Natural killer cell (primary cell): ENCODE measurements around the gene KSR2. TPM values are rescaled to one million over a fixed set of nuclear protein-coding genes. Genes with fewer than 3 reads are reported as not detected.

Experiments
- ATAC-seq, 3 donors: fragments of 150-1000 bp in 2 of 3; fragments of 200-7000 bp in 1 of 3; cut with Tn5 transposase; 1 replicate in 1 of 3; 2 replicates in 2 of 3; pipeline ENCODE4 v1.10.0; 2021; ENCODE audit warnings: mild to moderate bottlenecking in 2 of 3, moderate library complexity in 2 of 3
- DNase-seq, 2 donors: peaks; one replicate each; pipeline versions ENCODE4 v3.0.0 to v3.0.0-alpha.2; 2013 to 2021; ENCODE audit warnings: mixed read lengths in 1 of 2
- H3K27ac ChIP-seq: one replicate; pipeline ENCODE4 v1.5.1; 2013; ENCODE audit warnings: mild to moderate bottlenecking, low read length
- H3K27me3 ChIP-seq: one replicate; pipeline ENCODE4 v1.6.1; 2013; ENCODE audit warnings: low read length; ENCODE audit not compliant: control insufficient read depth, insufficient read depth
- H3K36me3 ChIP-seq: one replicate; pipeline ENCODE4 v1.6.1; 2013; ENCODE audit warnings: low read length; ENCODE audit not compliant: control insufficient read depth, insufficient read depth
- H3K4me1 ChIP-seq: one replicate; pipeline ENCODE4 v1.6.1; 2013; ENCODE audit warnings: low read length; ENCODE audit not compliant: control insufficient read depth, insufficient read depth
- H3K4me3 ChIP-seq: one replicate; pipeline ENCODE4 v1.5.1; 2013; ENCODE audit warnings: low read length
- H3K9me3 ChIP-seq: one replicate; pipeline ENCODE4 v1.6.1; 2013; ENCODE audit warnings: low read length; ENCODE audit not compliant: control insufficient read depth, insufficient read depth
- H3K27ac Mint-ChIP-seq, 2 donors: one replicate each; pipeline ENCODE4 v1.8.0; 2022; ENCODE audit warnings: mild to moderate bottlenecking in 2 of 2, mixed read lengths in 2 of 2, moderate library complexity in 1 of 2
- H3K27me3 Mint-ChIP-seq, 2 donors: one replicate each; pipeline ENCODE4 v1.8.0; 2022; ENCODE audit warnings: low read depth in 2 of 2, mixed read lengths in 2 of 2
- H3K36me3 Mint-ChIP-seq: one replicate; pipeline ENCODE4 v1.8.0; 2022; ENCODE audit warnings: mixed read lengths
- H3K4me1 Mint-ChIP-seq, 2 donors: one replicate each; pipeline ENCODE4 v1.8.0; 2022; ENCODE audit warnings: mixed read lengths in 2 of 2
- H3K4me3 Mint-ChIP-seq: one replicate; pipeline ENCODE4 v1.8.0; 2022; ENCODE audit warnings: mild to moderate bottlenecking, moderate library complexity, mixed read lengths
- H3K9me3 Mint-ChIP-seq, 2 donors: one replicate each; pipeline ENCODE4 v1.8.0; 2022; ENCODE audit warnings: mixed read lengths in 2 of 2
- WGBS: methylation state at CpG from one replicate; pipeline ENCODE4 v1.1.7; 2013; ENCODE audit warnings: missing lambda C conversion rate; ENCODE audit not compliant: insufficient coverage; 5-methylcytosine and 5-hydroxymethylcytosine counted together
- intact Hi-C: fragments of 100-400 bp; cut with micrococcal nuclease; formaldehyde crosslinking; loops from one replicate; pipeline ENCODE4 v1.14.2; 2022
- total RNA-seq, 4 donors: library from RNA; stranded (reverse); fragments of 120-200 nt in 1 of 4; gene quantifications; one replicate each; pipeline versions ENCODE4 v1.2.3 to v1.2.4, GENCODE V29; 2013 to 2022
- TF ChIP-seq, protein P1 (sequence below): fragments of 200-600 bp; IDR thresholded peaks from one replicate; pipeline ENCODE4 v1.8.0; 2022; ENCODE audit warnings: antibody characterized with exemption

Gene KSR2
- total RNA-seq, 3 donors from 2014 or later (not counting 1 experiment from before 2014, with no cell fraction given): not detected

DNA sequence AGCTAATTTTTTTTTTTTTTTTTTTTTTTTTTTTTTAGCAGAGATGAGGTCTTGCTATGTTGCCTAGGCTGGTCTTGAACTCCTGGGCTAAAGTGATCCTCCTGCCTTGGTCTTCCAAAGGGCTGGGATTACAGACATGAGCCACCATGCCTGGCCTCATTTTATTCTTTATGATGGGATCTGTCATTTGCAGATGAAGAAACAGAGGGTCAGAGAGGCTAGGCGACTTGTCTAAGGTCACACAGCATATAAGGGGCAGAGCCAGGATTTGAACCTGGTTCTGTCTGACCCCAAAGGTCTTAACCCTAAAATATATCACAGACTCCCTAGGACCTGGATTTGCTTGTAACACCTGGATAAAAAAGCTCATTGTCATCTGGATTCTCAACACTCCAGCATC lies 282.6 kb downstream of the KSR2 start:
- no peak overlapping the region for H3K4me3 Mint-ChIP-seq
- TF ChIP-seq, protein P1, sequence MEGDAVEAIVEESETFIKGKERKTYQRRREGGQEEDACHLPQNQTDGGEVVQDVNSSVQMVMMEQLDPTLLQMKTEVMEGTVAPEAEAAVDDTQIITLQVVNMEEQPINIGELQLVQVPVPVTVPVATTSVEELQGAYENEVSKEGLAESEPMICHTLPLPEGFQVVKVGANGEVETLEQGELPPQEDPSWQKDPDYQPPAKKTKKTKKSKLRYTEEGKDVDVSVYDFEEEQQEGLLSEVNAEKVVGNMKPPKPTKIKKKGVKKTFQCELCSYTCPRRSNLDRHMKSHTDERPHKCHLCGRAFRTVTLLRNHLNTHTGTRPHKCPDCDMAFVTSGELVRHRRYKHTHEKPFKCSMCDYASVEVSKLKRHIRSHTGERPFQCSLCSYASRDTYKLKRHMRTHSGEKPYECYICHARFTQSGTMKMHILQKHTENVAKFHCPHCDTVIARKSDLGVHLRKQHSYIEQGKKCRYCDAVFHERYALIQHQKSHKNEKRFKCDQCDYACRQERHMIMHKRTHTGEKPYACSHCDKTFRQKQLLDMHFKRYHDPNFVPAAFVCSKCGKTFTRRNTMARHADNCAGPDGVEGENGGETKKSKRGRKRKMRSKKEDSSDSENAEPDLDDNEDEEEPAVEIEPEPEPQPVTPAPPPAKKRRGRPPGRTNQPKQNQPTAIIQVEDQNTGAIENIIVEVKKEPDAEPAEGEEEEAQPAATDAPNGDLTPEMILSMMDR: no peak
- no peaks in the 10 kb centered on the region for H3K4me1 ChIP-seq
- H3K36me3 Mint-ChIP-seq: no peaks in the 10 kb centered on the region
- no peak overlapping the region for H3K27ac Mint-ChIP-seq
- ATAC-seq: no peak
- no peak overlapping the region for H3K27ac ChIP-seq
- H3K27me3 ChIP-seq: no peaks in the 10 kb centered on the region
- H3K4me1 Mint-ChIP-seq: no peaks in the 10 kb centered on the region
- peaks cover 3 to 5% of the 10 kb centered on the region in 2 donors for H3K9me3 Mint-ChIP-seq
- intact Hi-C loops: no loop called here
- no peak overlapping the region for H3K4me3 ChIP-seq
- 82% methylated on average over 1 of the region's 1 CpG for WGBS
- no peaks in the 10 kb centered on the region for H3K9me3 ChIP-seq
- H3K27me3 Mint-ChIP-seq: peaks cover 4 to 11% of the 10 kb centered on the region in 2 donors
- no peaks in the 10 kb centered on the region for H3K36me3 ChIP-seq
- no peak for DNase-seq

DNA sequence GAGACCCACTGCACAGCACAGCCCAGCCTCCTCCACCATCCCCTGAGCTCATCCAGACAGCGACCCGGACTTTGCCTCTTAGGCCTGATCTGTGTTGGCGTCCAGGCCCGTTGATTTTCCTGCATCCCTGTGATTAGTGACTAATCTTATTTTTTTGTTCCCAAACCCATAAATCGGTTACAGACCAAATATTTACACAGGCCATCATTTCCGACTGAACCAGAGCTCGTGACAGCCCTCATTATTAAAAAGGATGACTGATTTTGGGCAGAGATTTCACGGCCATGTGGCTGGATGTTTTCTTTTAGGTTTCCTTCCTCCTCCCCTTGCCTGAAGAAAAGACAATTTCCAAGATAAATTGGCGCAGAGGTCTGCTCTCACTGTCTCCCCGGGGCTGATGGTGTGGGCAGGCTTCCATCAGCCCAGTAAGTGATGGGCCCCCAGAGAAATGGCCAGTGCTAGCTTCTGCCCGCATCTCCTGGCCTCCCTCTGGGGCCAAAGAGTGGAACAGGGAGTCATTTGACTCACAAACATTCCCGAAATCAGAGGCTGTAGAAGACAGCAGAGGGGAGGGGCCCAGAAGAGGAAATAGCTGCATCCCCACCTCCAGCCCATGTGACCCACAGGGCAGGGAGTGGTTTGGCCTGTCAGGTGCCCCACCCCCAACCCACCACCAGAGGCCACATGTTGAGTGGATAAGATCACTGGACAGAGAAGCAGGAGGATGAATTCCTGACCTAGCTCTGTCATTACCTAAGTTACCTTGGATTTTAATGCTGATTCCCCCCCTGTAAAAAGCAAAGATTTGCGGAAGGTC lies 283.5 kb downstream of the KSR2 start:
- no peaks in the 10 kb centered on the region for H3K4me1 Mint-ChIP-seq

DNA sequence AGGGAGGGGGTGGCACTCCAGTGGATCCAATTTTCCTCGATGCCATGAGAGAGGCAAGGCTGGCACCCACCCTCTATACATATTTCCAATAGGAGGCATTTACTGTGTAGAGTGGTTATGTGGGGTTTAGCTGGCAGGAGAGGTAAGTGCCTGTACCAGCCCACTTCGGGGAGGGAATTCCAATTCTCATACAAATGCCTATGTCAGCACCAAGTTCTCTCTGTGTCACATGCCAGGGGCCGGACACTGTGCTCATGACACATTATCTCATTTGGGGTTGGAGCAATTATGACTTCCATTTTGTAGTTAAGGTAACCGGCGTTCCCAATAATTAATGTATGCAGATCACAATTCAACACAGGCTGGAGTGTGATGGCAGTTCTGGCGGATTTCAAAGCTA lies 284.3 kb downstream of the KSR2 start:
- no peak overlapping the region for H3K27ac Mint-ChIP-seq
- peaks cover 2 to 11% of the 10 kb centered on the region in 2 donors for H3K27me3 Mint-ChIP-seq
- no peaks in the 10 kb centered on the region for H3K36me3 Mint-ChIP-seq
- peaks cover 0 to 2% of the 10 kb centered on the region in 2 donors for H3K9me3 Mint-ChIP-seq
- H3K27me3 ChIP-seq: no peaks in the 10 kb centered on the region
- no peak for DNase-seq
- no peaks in the 10 kb centered on the region for H3K9me3 ChIP-seq
- WGBS: 90% methylated on average over 5 of the region's 6 CpGs
- H3K4me1 ChIP-seq: no peaks in the 10 kb centered on the region
- no peak overlapping the region for H3K4me3 ChIP-seq
- H3K4me3 Mint-ChIP-seq: no peak overlapping the region
- no peak for ATAC-seq
- no peaks in the 10 kb centered on the region for H3K4me1 Mint-ChIP-seq
- no peak overlapping the region for H3K27ac ChIP-seq
- intact Hi-C loops: no loop called here
- TF ChIP-seq, protein P1: no peak
- no peaks in the 10 kb centered on the region for H3K36me3 ChIP-seq

More for the DNA sequence above, 283.5 kb downstream of the KSR2 start:
- WGBS: 31% methylated on average over 13 of the region's 13 CpGs
- Mint-ChIP-seq H3K9me3 (peaks cover 3 to 5% of the 10 kb centered on the region in 2 donors), H3K36me3 (no peaks in the 10 kb centered on the region), H3K27ac (no peak overlapping the region), H3K27me3 (peaks cover 4 to 11% of the 10 kb centered on the region in 2 donors), H3K4me3 (no peak overlapping the region)
- no peaks in the 10 kb centered on the region for H3K9me3 ChIP-seq
- no peaks in the 10 kb centered on the region for H3K4me1 ChIP-seq
- no peak for DNase-seq
- H3K27ac ChIP-seq: no peak overlapping the region
- no peak for ATAC-seq
- intact Hi-C loops: no loop called here
- H3K27me3 ChIP-seq: no peaks in the 10 kb centered on the region
- TF ChIP-seq, protein P1: no peak
- H3K4me3 ChIP-seq: no peak overlapping the region
- H3K36me3 ChIP-seq: no peaks in the 10 kb centered on the region
